Measurements from ENCODE around the gene NRXN3. TPM values are rescaled to one million over a fixed set of nuclear protein-coding genes. Genes with fewer than 3 reads are reported as not detected.

NRXN3 gene
- total and polyA plus RNA-seq, 2 experiments from 2014 or later: 1.0 to 1.8 TPM

- no peak overlapping the region for H3K4me3 Mint-ChIP-seq
- H3K9me2 ChIP-seq (ENCODE audit: insufficient read depth): no peaks in the 10 kb centered on the region
- H2AFZ ChIP-seq: no peak overlapping the region
- H3K4me3 ChIP-seq: no peak overlapping the region
- peaks cover 40% of the 10 kb centered on the region for H3K27me3 ChIP-seq (ENCODE audit: insufficient read depth)
- TF ChIP-seq NANOG (IDR thresholded peaks at IDR 0.05; ENCODE audit: borderline replicate concordance) (no peak), EZH2 (IDR thresholded peaks at IDR 0.05; ENCODE audit: low read depth, unreplicated experiment) (no peak), CREB1 (CRISPR knock-in tag; IDR thresholded peaks at IDR 0.05; ENCODE audit: low read depth) (no peak), ZNF114 (CRISPR knock-in tag; IDR thresholded peaks at IDR 0.05) (no peak), ZNF331 (CRISPR knock-in tag; IDR thresholded peaks at IDR 0.05; ENCODE audit: low read depth) (no peak)
- TF ChIP-seq, protein P1, sequence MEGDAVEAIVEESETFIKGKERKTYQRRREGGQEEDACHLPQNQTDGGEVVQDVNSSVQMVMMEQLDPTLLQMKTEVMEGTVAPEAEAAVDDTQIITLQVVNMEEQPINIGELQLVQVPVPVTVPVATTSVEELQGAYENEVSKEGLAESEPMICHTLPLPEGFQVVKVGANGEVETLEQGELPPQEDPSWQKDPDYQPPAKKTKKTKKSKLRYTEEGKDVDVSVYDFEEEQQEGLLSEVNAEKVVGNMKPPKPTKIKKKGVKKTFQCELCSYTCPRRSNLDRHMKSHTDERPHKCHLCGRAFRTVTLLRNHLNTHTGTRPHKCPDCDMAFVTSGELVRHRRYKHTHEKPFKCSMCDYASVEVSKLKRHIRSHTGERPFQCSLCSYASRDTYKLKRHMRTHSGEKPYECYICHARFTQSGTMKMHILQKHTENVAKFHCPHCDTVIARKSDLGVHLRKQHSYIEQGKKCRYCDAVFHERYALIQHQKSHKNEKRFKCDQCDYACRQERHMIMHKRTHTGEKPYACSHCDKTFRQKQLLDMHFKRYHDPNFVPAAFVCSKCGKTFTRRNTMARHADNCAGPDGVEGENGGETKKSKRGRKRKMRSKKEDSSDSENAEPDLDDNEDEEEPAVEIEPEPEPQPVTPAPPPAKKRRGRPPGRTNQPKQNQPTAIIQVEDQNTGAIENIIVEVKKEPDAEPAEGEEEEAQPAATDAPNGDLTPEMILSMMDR (conservative IDR thresholded peaks at IDR 0.05; ENCODE audit: low read depth in 2 of 2): no peak
- no peak overlapping the region for H3K4me2 ChIP-seq
- no peak overlapping the region for H3K27ac ChIP-seq (ENCODE audit: low read depth)
- no peak overlapping the region for H3K27ac Mint-ChIP-seq
- no peaks in the 10 kb centered on the region for H3K36me3 Mint-ChIP-seq (ENCODE audit: low read depth)
- H3K9me3 Mint-ChIP-seq: no peaks in the 10 kb centered on the region
- H3K4me1 Mint-ChIP-seq: peaks cover 39% of the 10 kb centered on the region
- DNase-seq (ENCODE audit: low spot score) (no peak), ATAC-seq (no peak)
- peaks cover 27% of the 10 kb centered on the region for H3K4me1 ChIP-seq (ENCODE audit: insufficient read depth)
- H3K27me3 Mint-ChIP-seq (ENCODE audit: insufficient read depth, low read depth, poor library complexity): peaks cover 22% of the 10 kb centered on the region
- H3F3A ChIP-seq (replicated peaks; ENCODE audit: low read depth): no peaks in the 10 kb centered on the region
- H4K20me1 ChIP-seq (replicated peaks; ENCODE audit: insufficient read depth): no peaks in the 10 kb centered on the region
- H3K36me3 ChIP-seq (ENCODE audit: insufficient read depth): no peaks in the 10 kb centered on the region
- H3K79me2 ChIP-seq (replicated peaks; ENCODE audit: insufficient read depth): no peaks in the 10 kb centered on the region; the same call in 1 of the 2 replicates
Observed at GRCh38 chr14:79285263-79285662, 1115.1 kb downstream of the NRXN3 start.

DNA sequence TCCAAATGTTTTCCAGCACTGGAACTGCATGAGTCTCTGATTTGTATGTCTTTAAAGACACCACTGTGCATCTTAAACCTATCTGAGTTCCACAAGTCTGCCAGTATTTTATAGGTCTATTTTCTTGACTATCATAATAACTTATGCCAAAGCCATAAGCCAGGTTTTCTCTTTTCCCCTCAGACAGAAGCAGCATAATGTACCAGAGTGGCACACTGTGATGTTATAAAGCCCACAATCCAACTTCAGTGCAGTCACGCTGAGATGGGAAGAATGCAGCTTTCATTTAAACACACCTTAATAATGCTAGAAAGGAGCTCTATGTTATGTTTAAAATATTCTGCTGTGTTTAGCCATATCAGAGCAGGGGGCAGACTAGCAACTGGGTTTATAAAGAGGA lies 1117.8 kb downstream of the NRXN3 start:
- H4K20me1 ChIP-seq (replicated peaks; ENCODE audit: insufficient read depth): no peaks in the 10 kb centered on the region
- H3K36me3 ChIP-seq (ENCODE audit: insufficient read depth): no peaks in the 10 kb centered on the region
- H3K4me2 ChIP-seq: no peak overlapping the region
- no peak overlapping the region for H3K4me3 Mint-ChIP-seq
- ATAC-seq (no peak), DNase-seq (ENCODE audit: low spot score) (no peak)
- H3F3A ChIP-seq (replicated peaks; ENCODE audit: low read depth): no peaks in the 10 kb centered on the region
- TF ChIP-seq REST (IDR thresholded peaks at IDR 0.05; ENCODE audit: unreplicated experiment): no peak
- no peak for TF ChIP-seq STAT1 (IDR thresholded peaks at IDR 0.05; ENCODE audit: unreplicated experiment)
- H3K9me2 ChIP-seq (ENCODE audit: insufficient read depth): no peaks in the 10 kb centered on the region
- H3K4me3 ChIP-seq: no peak overlapping the region
- no peak overlapping the region for H3K27ac ChIP-seq (ENCODE audit: low read depth)
- peaks cover 19% of the 10 kb centered on the region for H3K27me3 ChIP-seq (ENCODE audit: insufficient read depth)
- H3K36me3 Mint-ChIP-seq (ENCODE audit: low read depth): no peaks in the 10 kb centered on the region
- no peak overlapping the region for H2AFZ ChIP-seq
- peaks cover 10% of the 10 kb centered on the region for H3K27me3 Mint-ChIP-seq (ENCODE audit: insufficient read depth, low read depth, poor library complexity)
- H3K9me3 Mint-ChIP-seq: no peaks in the 10 kb centered on the region
- no peak overlapping the region for H3K27ac Mint-ChIP-seq
- peaks cover 7% of the 10 kb centered on the region; the same call in 1 of the 2 replicates for H3K4me1 ChIP-seq (ENCODE audit: insufficient read depth)
- H3K4me1 Mint-ChIP-seq: peaks cover 13% of the 10 kb centered on the region
- H3K79me2 ChIP-seq (replicated peaks; ENCODE audit: insufficient read depth): no peaks in the 10 kb centered on the region; the same call in 1 of the 2 replicates

Measured in GM23338 (cell line).